ENCODE data around the gene CEND1. TPM values are rescaled to one million over a fixed set of nuclear protein-coding genes. Genes with fewer than 3 reads are reported as not detected.

CEND1 gene
- total RNA-seq, 1 donor from 2014 or later = 7.3 TPM

DNA sequence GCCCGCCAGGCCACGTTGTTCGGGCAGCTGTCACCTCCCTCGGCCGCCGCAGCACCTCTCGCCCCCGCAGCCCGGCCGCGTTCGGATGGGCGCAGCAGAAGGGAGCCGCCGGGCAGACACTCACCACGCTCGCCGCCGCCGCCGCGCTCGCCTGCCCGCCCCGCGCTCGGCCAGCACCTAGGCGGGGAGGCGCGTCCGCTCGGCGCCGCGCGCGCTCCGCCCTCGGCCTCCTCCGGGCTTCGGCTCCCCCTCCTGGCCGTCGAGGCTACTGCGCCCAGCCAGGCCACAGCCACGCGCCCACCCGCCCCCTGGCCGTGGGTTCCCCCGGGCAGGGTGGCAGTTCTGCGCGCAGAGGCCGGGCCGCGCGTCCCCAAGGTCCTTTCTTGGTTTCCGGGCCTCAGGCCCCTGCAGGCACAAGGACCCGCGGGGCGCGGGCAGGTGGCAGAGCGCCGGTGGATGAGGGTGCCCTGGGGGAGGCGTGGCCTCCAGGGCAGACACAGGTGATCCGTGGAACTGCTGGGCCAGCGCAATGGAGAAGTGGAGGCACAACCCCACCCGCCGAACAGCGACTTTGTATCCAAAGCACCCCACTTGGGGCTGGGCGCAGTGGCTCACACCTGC is 8.3 kb upstream of the CEND1 start, which contains the start of gene SLC25A22:
SLC25A22 (minus strand) TSS at position 189 of the 621 bp plus-strand sequence. CDS start 3,275 bp downstream, outside the sequence.
- peak; percentile 97 to 99 for DNase-seq (ENCODE audit: low spot score in 2 of 2)
- no peak for FAIRE-seq

DNA sequence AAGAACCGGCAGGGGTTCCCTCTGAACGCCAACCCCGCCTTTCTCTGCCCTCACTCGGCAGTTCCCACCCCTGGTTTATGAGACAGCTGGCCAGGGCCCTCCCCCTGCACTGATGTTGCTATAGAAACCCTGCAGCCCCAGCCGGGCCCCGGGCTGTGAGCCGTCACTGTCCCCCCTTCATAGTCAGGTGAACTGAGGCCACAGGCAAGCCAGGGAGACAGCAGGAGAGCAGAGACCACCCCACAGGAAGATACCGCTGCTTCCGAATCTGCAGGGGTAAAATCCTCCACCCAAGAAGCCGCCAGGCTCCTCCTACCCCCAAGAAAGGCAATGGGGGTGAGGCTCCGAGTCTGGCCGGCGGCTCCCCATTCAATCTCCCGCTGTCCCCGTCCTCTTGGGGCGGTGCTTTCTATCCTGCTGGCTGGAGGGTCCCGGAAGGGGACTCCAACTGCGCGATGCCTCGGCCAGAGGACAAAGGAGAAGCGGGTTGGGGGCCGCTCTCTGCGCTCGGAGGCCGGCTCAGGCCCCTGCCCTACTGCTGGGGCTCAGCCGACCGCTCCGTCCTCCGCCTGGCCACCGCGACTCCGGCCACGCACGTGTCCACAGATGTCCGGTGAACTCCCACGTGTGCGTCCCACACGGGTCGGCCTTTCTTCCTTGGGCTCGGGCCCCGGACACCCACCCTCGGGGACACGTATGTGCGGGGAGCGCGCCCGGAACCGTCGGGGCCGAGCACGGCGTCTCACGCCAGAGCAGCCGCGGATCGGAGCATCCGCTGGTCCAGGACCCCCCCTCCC is 7.6 kb upstream of the CEND1 start:
- no peak for FAIRE-seq
- DNase-seq (ENCODE audit: low spot score in 2 of 2) = peak; percentile 83 to 84

DNA sequence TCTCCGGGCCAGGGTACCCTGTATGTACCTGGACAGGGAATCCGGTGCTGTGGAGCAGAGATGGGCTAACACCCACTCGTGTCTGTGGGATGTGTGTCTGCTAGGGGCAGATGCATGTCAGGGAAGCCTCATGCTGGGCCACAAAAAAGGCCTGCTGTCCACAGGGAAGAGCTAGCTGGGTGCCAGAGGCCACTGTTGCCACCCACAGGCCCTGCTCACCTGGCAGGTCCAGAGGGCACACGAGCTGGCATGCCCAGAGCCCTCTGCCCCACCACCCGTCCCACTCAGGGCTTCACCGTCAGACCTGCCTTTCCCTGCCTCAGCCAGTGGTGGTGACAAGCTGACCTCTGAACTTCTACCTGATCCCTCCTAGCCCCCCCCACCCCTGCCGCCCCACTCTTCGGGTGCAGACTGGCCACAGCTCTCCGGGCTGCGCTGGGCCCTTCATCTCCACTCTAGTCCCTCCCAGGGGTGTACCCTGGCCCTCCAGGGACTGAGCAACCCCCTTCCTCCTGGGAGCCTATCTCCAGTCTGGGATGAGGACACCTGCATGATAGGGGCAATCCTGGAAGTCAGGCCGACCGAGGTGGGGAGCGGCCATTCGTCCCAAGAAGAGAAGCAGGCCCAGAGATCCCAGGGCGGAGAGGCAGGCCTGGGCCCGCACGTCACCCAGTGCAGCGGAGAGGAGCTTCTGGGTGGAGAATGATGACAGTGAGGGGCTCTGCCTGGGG is 6.8 kb upstream of the CEND1 start:
- FAIRE-seq = no peak
- no peak for DNase-seq (ENCODE audit: low spot score in 2 of 2)

- FAIRE-seq = no peak
- DNase-seq (ENCODE audit: low spot score in 2 of 2) = peak; percentile 80 to 84
Observed at GRCh38 chr11:795634-796564, 6.0 kb upstream of the CEND1 start.

- DNase-seq (ENCODE audit: low spot score in 2 of 2) = no peak
- no peak for FAIRE-seq
Observed at GRCh38 chr11:794766-795633, 5.1 kb upstream of the CEND1 start.

DNA sequence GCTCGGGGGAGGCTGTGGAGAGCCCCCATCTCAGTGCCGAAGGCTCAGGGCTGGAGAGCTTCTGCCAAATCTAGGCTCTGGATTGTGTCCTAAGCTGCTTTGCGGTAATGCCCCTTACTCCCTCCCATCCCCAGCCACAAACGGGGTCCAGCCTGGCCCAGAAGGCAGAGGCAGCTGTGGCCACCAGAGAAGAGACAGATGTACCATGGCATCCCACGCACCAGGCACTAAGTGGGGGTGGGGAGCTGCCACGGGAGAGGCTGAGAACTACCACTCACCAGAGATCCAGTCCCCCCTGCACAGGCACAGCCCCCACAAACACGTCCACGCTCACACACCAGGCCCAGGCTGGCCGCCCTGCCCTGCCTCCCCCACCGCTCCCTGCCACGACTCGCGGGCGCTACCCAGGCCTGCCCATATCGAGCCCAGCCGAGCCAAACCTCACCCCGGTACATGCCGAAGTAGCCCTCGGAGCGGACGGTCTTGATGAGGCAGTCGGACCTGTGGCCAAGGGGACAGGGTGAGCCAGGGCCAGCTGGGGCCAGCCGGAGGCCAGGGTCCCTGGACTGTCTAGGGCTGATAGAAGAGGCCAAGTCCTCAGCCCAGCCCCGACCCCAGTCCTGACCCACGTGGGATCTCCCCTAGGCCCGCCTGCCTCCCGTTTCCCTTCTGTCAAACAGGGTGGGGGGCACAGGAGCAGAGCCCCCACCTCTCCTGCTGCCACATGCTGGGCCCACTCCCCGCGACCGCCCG is 4.3 kb upstream of the CEND1 start:
- FAIRE-seq = no peak
- no peak for DNase-seq (ENCODE audit: low spot score in 2 of 2)

DNA sequence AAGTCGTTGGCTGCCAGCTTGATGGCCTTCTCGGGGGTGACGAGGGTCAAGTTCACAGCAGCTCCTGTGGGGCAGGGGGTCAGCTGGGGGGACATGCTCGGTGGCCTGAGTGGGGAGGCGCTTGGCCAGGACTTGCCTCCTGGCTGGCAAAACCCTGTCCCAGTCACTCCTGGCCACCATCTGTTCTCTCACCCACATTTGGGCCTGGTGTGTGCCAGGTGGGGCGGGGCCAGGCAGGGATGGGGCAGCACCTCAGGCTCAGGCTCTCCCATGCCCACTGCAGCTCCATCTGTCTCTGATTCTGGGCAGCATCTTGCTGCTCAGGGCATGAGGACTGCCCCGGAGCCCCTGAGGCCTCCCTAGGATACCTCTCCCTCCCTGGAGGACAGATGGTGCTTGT is 3.7 kb upstream of the CEND1 start:
- no peak for FAIRE-seq
- DNase-seq (ENCODE audit: low spot score in 2 of 2) = no peak

DNA sequence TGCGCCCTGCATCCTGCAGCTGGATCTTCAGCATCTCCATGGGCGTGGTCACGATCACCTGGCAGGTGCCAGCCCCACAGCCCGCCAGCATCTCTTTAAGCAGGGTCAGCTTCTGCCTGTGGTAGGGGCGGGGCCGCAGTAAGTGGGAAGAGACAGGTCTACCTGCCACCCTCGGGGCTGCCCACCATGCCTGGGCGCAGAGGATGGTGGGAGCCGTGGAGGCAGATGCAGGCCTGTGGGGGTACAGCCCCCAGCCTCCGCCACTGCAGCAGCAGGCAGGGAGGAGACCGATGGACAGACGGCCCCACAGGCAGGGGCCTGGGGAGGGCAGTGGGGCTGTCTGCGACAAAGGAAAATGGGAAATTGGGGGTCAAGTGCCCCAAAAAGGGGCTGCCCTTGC is 3.0 kb upstream of the CEND1 start:
- FAIRE-seq = no peak

DNA sequence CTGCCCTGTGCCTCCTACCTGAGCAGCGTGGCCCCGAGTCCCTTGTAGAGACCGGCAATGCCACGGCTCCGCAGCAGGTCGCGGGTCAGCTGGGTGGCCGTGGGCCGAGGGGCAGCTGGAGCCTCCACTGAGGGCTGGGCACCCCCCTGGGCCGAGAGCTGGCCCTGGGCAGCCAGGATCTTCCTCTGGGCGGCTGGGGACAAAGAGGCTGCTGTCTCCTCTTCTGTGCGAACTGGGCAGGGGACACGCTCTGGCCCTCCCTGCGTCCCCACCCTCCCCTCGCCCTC is 2.6 kb upstream of the CEND1 start:
- no peak for FAIRE-seq

More for the DNA sequence above, 3.0 kb upstream of the CEND1 start:
- no peak for DNase-seq (ENCODE audit: low spot score in 2 of 2)

DNA sequence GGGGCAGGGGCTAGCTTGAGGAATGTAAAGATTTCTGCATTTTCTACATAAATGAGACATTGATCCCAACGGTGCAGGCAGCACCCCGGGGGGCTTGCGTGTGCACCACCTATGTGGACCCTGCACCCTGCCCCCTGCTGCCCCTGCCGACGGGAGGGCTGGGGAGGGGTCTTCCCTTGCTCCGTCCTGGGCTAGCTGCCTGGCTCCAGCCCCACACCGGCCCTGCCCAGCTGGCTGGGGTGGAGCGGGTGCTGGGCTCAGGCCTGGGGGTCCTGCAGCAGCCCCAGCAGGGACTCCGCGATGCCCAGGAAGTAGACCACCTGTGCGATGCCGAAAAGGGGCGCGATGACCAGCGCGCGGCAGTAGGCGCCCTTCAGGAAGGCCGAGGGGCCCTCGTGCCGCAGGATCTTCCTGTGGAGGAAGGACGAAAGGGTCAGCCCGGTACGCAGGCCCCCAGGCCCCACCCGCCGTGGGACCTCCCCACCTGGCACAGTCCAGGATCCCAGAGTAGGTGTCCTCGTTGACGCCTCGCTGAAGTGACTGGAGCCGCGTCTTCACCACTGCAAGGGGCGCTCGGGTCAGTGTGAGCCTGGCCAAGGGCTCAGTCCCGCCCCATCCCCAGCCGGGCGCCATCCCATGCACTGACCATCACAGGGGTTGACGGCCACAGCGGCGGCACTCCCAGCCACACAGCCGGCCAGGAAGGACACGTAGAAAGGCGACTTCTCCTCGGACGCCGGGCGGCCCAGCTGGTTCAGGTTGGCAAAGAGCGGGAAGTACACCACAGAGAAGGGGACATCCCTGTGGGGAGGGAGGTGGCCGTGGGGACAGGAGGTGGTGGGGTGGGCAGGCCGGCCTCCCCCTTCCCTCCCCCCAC is 2.0 kb upstream of the CEND1 start:
- no peak for FAIRE-seq
- DNase-seq (ENCODE audit: low spot score in 2 of 2) = no peak

More for the DNA sequence above, 2.6 kb upstream of the CEND1 start:
- DNase-seq (ENCODE audit: low spot score in 2 of 2) = no peak

DNA sequence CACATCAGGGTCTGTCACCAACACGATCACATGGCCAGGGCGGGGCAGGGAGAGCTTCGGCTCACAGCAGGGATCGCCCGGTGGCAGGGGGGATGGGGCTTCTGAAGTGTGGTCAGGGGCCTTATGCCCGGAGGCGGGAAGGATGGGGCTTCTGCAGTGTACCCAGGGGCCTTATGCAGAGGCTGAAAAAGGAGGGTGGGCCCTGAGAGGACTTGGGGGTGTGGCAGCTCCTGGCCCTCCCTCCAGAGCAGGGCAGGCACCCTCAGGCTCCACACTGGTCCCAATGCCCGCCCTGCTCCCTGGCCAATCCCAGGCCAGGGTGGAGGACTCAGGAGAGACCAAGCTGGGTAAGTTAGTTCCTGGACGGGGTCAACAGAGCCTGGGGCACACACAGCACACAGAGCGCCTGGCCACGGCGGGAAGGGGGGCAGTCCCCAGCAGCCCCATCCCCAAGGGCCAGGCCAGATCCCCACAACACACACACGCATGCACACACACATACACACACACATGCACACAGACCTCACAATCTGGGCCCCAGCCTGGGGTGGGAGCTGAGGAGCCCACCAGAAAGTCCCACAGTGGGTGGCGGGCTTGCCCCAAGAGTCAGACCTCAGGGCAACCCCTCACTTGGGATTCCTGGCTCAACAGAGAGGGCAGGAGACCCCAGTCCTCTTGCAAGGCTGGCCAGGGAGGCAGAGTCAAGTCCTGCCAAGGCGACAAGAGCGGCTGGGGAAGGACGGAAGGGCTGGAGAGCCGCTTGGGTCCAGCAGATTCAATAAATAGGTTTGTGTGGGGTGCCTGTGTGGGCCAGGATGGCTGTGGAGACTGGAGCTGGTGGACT is 1.1 kb upstream of the CEND1 start:
- no peak for FAIRE-seq
- no peak for DNase-seq (ENCODE audit: low spot score in 2 of 2)

- FAIRE-seq (no peak), DNase-seq (ENCODE audit: low spot score in 2 of 2) (no peak)
Observed at GRCh38 chr11:788953-789940, 643 bp downstream of the CEND1 start.

GRCh38 chr11:788009-788640 is 1.8 kb downstream of the CEND1 start:
- no peak for FAIRE-seq

GRCh38 chr11:787084-787675 is 2.7 kb downstream of the CEND1 start:
- DNase-seq (ENCODE audit: low spot score in 2 of 2) (no peak), FAIRE-seq (no peak)

More at GRCh38 chr11:788009-788640, 1.8 kb downstream of the CEND1 start:
- no peak for DNase-seq (ENCODE audit: low spot score in 2 of 2)
